ENCODE measurements around the gene HAL. TPM values are rescaled to one million over a fixed set of nuclear protein-coding genes. Genes with fewer than 3 reads are reported as not detected.

HAL gene
- total and polyA plus RNA-seq, 4 donors: 1.2 to 7.9 (median 4.2) TPM

GRCh38 chr12:95998611-95999286 lies 2.6 kb upstream of the HAL start:
- Histone ChIP-seq H3K27ac (ENCODE audit: low read depth in 1 of 2, low read length in 1 of 2) (no peak overlapping the region), H3K36me3 (ENCODE audit: control insufficient read depth in 4 of 4, insufficient read depth in 4 of 4, low read length in 4 of 4) (peaks cover 4 to 10% (median 7%) of the 10 kb centered on the region in 4 donors), H3K9me3 (ENCODE audit: control insufficient read depth in 4 of 4, insufficient read depth in 3 of 4, low read length in 3 of 4) (no peaks in the 10 kb centered on the region), H3K27me3 (ENCODE audit: control insufficient read depth in 3 of 3, insufficient read depth in 3 of 3, low read length in 2 of 3) (no peaks in the 10 kb centered on the region), H3K9ac (ENCODE audit: insufficient read depth in 1 of 2, low read length in 2 of 2) (no peak overlapping the region), H3K4me3 (no peak overlapping the region), H3K4me1 (ENCODE audit: control insufficient read depth in 5 of 5, insufficient read depth in 5 of 5, low read length in 5 of 5) (peaks cover 0 to 5% (median 0%) of the 10 kb centered on the region in 5 donors)
- DNase-seq: peak; percentile 49 to 81 (median 69)
- TF ChIP-seq CTCF (IDR thresholded peaks at IDR 0.05; ENCODE audit: control extremely low read depth, extremely low read depth): peak; percentile 48
- WGBS, 2 donors: 31 to 37% methylated on average over 7 of the region's 7 CpGs
- ATAC-seq (ENCODE audit: insufficient read depth, low FRiP score): peak; percentile 83

DNA sequence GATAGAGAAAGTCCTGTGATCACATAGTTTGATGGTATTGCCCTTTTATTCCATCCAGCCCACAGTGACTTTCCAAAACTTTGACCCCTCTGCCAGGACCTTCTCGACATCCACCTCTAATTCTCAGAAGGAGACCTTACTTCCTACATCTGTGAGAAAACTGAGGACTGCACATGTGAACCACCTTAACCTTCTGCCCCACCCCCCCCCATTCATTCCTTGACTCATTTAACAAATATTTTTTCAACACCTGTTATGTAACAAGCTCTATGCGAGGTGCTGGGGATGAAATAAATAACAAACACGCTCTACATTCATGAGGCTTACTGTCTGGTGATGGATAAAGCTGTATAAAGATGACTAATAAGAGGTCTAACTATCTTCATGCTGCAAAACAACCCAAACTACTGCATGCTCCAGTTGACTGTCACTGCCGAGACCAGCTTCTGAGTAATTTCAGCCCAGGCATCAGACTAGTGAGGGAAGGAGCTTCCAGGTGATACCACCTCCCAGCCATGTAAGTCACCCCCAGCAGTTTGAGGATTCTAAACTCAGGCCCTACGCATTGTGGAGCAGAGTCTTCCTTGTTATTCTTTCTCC lies 1.9 kb upstream of the HAL start:
- H3K4me1 ChIP-seq (ENCODE audit: control insufficient read depth in 5 of 5, insufficient read depth in 5 of 5, low read length in 5 of 5): peaks cover 0 to 5% (median 0%) of the 10 kb centered on the region in 5 donors
- H3K27ac ChIP-seq (ENCODE audit: low read depth in 1 of 2, low read length in 1 of 2): no peak overlapping the region
- ATAC-seq (ENCODE audit: insufficient read depth, low FRiP score): no peak
- H3K9ac ChIP-seq (ENCODE audit: insufficient read depth in 1 of 2, low read length in 2 of 2): no peak overlapping the region
- 69 to 72% methylated on average over 5 of the region's 5 CpGs for WGBS, 2 donors
- DNase-seq: no peak
- no peaks in the 10 kb centered on the region for H3K27me3 ChIP-seq (ENCODE audit: control insufficient read depth in 3 of 3, insufficient read depth in 3 of 3, low read length in 2 of 3)
- H3K4me3 ChIP-seq: no peak overlapping the region
- no peaks in the 10 kb centered on the region for H3K9me3 ChIP-seq (ENCODE audit: control insufficient read depth in 4 of 4, insufficient read depth in 3 of 4, low read length in 3 of 4)
- H3K36me3 ChIP-seq (ENCODE audit: control insufficient read depth in 4 of 4, insufficient read depth in 4 of 4, low read length in 4 of 4): peaks cover 2 to 9% (median 5%) of the 10 kb centered on the region in 4 donors
- no peak for TF ChIP-seq CTCF (IDR thresholded peaks at IDR 0.05; ENCODE audit: control extremely low read depth, extremely low read depth)

- no peak for TF ChIP-seq CTCF (IDR thresholded peaks at IDR 0.05; ENCODE audit: control extremely low read depth, extremely low read depth)
- no peak overlapping the region for H3K27ac ChIP-seq (ENCODE audit: low read depth in 1 of 2, low read length in 1 of 2)
Observed at GRCh38 chr12:95997276-95997675, 1.1 kb upstream of the HAL start.

More at GRCh38 chr12:95997276-95997675, 1.1 kb upstream of the HAL start:
- 80 to 86% methylated on average over 3 of the region's 3 CpGs for WGBS, 2 donors
- Histone ChIP-seq H3K4me1 (ENCODE audit: control insufficient read depth in 5 of 5, insufficient read depth in 5 of 5, low read length in 5 of 5) (peaks cover 0 to 5% (median 0%) of the 10 kb centered on the region in 5 donors), H3K4me3 (no peak overlapping the region), H3K9ac (ENCODE audit: insufficient read depth in 1 of 2, low read length in 2 of 2) (no peak overlapping the region), H3K9me3 (ENCODE audit: control insufficient read depth in 4 of 4, insufficient read depth in 3 of 4, low read length in 3 of 4) (no peaks in the 10 kb centered on the region), H3K27me3 (ENCODE audit: control insufficient read depth in 3 of 3, insufficient read depth in 3 of 3, low read length in 2 of 3) (no peaks in the 10 kb centered on the region), H3K36me3 (ENCODE audit: control insufficient read depth in 4 of 4, insufficient read depth in 4 of 4, low read length in 4 of 4) (peaks cover 2 to 7% (median 4%) of the 10 kb centered on the region in 4 donors)
- ATAC-seq (ENCODE audit: insufficient read depth, low FRiP score) (no peak), DNase-seq (no peak)

Data from lung (tissue), 12 donors.